ENCODE measurements around the gene LRRC23.

GRCh38 chr12:6869049-6870021 is 35.3 kb upstream of the LRRC23 start:
- TF ChIP-seq EP300 (IDR thresholded peaks at IDR 0.05; ENCODE audit: borderline replicate concordance) (no peak), RAD21 (IDR thresholded peaks at IDR 0.05; ENCODE audit: low read depth) (peak; percentile 64), REST (IDR thresholded peaks at IDR 0.05; ENCODE audit: low read depth) (no peak), CREB1 (IDR thresholded peaks at IDR 0.05; ENCODE audit: low read depth) (no peak), NFIC (IDR thresholded peaks at IDR 0.05) (no peak), MAX (IDR thresholded peaks at IDR 0.05) (no peak), USF1 (IDR thresholded peaks at IDR 0.05) (no peak), CEBPB (IDR thresholded peaks at IDR 0.05) (no peak), FOXM1 (IDR thresholded peaks at IDR 0.05; ENCODE audit: borderline replicate concordance, low read depth) (no peak)
